SU-DHL-6 (cell line): ENCODE data around the gene CRADD.

Source experiments
- H2AFZ ChIP-seq: fragments of 200-600 bp; sonication (generic); 2 replicates; pipeline ENCODE4 v1.6.1; 2014; ENCODE audit warnings: low read depth, mild to moderate bottlenecking, moderate library complexity, mixed read lengths, antibody characterized with exemption, low read length; ENCODE audit not compliant: severe bottlenecking
- H3F3A ChIP-seq: fragments of 200-600 bp; shearing (Covaris generic); 2 replicates; pipeline ENCODE4 v1.6.0; 2016; ENCODE audit warnings: antibody characterized with exemption, mild to moderate bottlenecking; ENCODE audit not compliant: insufficient read depth
- H3K27ac ChIP-seq: fragments of 200-600 bp; sonication (generic); 2 replicates; pipeline ENCODE4 v1.5.1; 2016; ENCODE audit warnings: low read depth, mild to moderate bottlenecking, low read length, moderate library complexity, mixed read lengths
- H3K27me3 ChIP-seq: fragments of 200-600 bp; sonication (generic), shearing (Covaris generic); 2 replicates; pipeline ENCODE4 v1.6.0; 2014; ENCODE audit warnings: mild to moderate bottlenecking, low read length
- H3K36me3 ChIP-seq: fragments of 200-600 bp; sonication (generic); 2 replicates; pipeline ENCODE4 v1.6.1; 2014; ENCODE audit warnings: mild to moderate bottlenecking, low read length, mixed read lengths
- H3K4me2 ChIP-seq: fragments of 300-600, 200-600 bp; shearing (Covaris generic), sonication (generic); 2 replicates; pipeline ENCODE4 v1.6.0; 2014; ENCODE audit warnings: low read length, low read depth, mild to moderate bottlenecking; ENCODE audit not compliant: poor library complexity, severe bottlenecking
- H3K4me3 ChIP-seq: fragments of 200-600 bp; sonication (generic); 2 replicates; pipeline ENCODE4 v1.5.1; 2014; ENCODE audit warnings: antibody characterized with exemption, low read length, mild to moderate bottlenecking, mixed read lengths; ENCODE audit not compliant: insufficient read depth, poor library complexity, severe bottlenecking
- H3K79me2 ChIP-seq: fragments of 200-600 bp; sonication (generic); 2 replicates; pipeline ENCODE4 v1.6.1; 2014; ENCODE audit warnings: mild to moderate bottlenecking, low read length, moderate library complexity; ENCODE audit not compliant: insufficient read depth
- H3K9ac ChIP-seq: fragments of 200-600 bp; sonication (generic); 2 replicates; pipeline ENCODE4 v1.7.0; 2014; ENCODE audit warnings: mild to moderate bottlenecking, low read length
- H3K9me2 ChIP-seq: fragments of 200-600 bp; sonication (generic); replicated peaks from 2 replicates; pipeline ENCODE4 v1.6.1; 2014; ENCODE audit warnings: low read length; ENCODE audit not compliant: insufficient read depth
- H3K9me3 ChIP-seq: fragments of 200-600 bp; sonication (generic); 2 replicates; pipeline ENCODE4 v1.6.1; 2014; ENCODE audit warnings: low read length, mixed read lengths; ENCODE audit not compliant: insufficient read depth
- H4K20me1 ChIP-seq: fragments of 200-600 bp; sonication (generic); 2 replicates; pipeline ENCODE4 v1.6.1; 2014; ENCODE audit warnings: low read depth, mild to moderate bottlenecking, antibody characterized with exemption, low read length, moderate library complexity, mixed read lengths
- EZH2phosphoT487 ChIP-seq: fragments of 200-600 bp; sonication (generic), shearing (Covaris generic); conservative IDR thresholded peaks from 2 replicates; pipeline ENCODE4 v1.6.1; 2018; ENCODE audit warnings: mild to moderate bottlenecking, antibody characterized with exemption, low read length, moderate library complexity, mixed read lengths
- TF ChIP-seq, protein P1 (sequence below): fragments of 200-600 bp; sonication (generic); IDR thresholded peaks from one replicate; pipeline ENCODE4 v1.5.1; 2017; ENCODE audit warnings: antibody characterized with exemption, mild to moderate bottlenecking, low read length, moderate library complexity; ENCODE audit not compliant: insufficient read depth, poor library complexity, severe bottlenecking

The CRADD gene

DNA sequence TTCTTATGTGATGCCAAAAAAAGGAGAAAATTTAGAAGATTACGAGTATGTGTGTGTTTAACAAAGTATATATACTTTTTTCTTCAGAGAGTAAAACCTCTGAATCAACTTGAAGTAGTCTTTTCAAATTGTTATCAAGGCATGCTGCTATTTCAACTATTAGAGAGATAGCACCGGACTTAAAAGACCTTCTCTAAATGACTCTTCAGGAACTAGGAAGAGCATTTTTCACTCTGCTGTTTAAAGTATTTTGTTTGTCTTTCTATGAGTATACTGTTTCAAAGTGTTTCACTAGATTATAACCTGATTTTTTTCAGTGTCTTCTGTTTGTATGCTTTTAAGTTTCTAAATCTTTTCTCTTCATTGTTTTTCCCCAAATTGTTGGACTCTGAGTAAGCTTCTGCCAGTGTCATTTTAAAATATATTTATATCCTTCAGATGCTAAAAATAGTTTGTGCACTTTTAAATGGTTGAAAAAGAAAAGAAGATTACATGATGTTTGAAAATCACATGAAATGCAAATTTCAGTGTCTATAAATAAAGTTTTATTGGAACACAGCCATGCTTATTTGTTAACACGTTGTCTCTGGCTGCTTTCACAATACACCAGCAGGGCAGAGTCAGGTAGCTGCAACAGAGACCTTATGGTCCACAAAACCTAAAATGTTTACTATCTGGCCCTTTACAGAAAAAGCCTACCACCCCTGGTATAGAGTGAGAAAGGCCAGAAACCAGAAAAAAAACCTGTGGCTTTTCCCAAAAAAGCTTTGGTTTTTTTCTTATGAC is 21.3 kb downstream of the CRADD start:
- no peak overlapping the region for H2AFZ ChIP-seq
- no peak overlapping the region for H3K27ac ChIP-seq
- no peaks in the 10 kb centered on the region for H3F3A ChIP-seq
- no peaks in the 10 kb centered on the region for H4K20me1 ChIP-seq
- H3K79me2 ChIP-seq, result no peaks in the 10 kb centered on the region
- H3K4me2 ChIP-seq, result no peak overlapping the region
- no peaks in the 10 kb centered on the region for H3K27me3 ChIP-seq
- TF ChIP-seq, protein P1, sequence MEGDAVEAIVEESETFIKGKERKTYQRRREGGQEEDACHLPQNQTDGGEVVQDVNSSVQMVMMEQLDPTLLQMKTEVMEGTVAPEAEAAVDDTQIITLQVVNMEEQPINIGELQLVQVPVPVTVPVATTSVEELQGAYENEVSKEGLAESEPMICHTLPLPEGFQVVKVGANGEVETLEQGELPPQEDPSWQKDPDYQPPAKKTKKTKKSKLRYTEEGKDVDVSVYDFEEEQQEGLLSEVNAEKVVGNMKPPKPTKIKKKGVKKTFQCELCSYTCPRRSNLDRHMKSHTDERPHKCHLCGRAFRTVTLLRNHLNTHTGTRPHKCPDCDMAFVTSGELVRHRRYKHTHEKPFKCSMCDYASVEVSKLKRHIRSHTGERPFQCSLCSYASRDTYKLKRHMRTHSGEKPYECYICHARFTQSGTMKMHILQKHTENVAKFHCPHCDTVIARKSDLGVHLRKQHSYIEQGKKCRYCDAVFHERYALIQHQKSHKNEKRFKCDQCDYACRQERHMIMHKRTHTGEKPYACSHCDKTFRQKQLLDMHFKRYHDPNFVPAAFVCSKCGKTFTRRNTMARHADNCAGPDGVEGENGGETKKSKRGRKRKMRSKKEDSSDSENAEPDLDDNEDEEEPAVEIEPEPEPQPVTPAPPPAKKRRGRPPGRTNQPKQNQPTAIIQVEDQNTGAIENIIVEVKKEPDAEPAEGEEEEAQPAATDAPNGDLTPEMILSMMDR, result no peak
- no peak for TF ChIP-seq EZH2phosphoT487
- no peak overlapping the region for H3K9ac ChIP-seq
- H3K36me3 ChIP-seq, result no peaks in the 10 kb centered on the region
- no peak overlapping the region for H3K4me3 ChIP-seq
- H3K9me2 ChIP-seq, result no peaks in the 10 kb centered on the region
- H3K9me3 ChIP-seq, result no peaks in the 10 kb centered on the region

DNA sequence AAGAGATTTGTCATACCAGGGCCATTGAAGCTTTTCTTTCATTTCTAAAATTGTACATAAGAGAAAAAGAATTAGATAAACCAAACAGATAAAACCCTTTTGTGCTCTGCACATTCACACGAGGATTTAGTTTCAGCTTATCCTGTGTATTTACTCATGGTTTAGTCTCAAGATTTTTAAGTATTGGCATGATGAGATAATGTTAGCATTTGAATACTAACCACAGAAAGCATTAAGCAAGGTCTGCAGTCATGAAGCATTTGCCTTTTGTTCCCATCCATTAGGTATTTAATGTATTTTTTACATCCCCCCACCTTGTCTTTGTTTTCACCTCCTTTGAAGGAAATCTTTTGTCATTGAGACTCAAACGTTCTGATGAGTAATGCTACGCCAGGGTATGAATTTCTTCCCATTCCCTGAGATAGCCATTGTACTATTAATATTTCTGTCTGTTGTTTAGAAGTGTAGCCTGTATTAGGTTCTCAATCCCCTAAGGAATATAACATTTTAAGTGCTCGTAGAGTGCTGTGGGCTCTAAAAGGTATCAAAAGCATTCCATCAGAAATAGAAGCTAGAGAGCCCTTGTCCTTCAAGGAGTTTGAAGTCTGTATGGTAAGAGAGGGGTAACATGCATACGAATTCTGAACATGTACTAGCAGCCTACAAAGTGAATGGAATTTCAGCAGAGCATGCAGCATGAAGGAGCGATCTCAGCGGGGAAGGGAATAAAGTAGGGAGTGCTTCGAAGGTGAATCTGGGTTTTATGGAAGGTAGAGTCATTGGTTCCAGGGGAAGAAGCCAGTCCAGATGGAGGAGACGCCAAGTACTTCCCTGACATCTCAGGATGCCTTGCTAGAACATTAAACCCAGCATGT is 22.3 kb downstream of the CRADD start:
- no peak overlapping the region for H3K4me2 ChIP-seq
- H2AFZ ChIP-seq, result no peak overlapping the region
- H3K27ac ChIP-seq, result no peak overlapping the region
- no peaks in the 10 kb centered on the region for H3F3A ChIP-seq
- H3K9ac ChIP-seq, result no peak overlapping the region
- no peaks in the 10 kb centered on the region for H3K9me3 ChIP-seq
- no peaks in the 10 kb centered on the region for H3K9me2 ChIP-seq
- H4K20me1 ChIP-seq, result no peaks in the 10 kb centered on the region
- H3K4me3 ChIP-seq, result no peak overlapping the region
- TF ChIP-seq, protein P1, result no peak
- TF ChIP-seq EZH2phosphoT487, result no peak
- no peaks in the 10 kb centered on the region for H3K36me3 ChIP-seq
- no peaks in the 10 kb centered on the region for H3K27me3 ChIP-seq
- no peaks in the 10 kb centered on the region for H3K79me2 ChIP-seq

DNA sequence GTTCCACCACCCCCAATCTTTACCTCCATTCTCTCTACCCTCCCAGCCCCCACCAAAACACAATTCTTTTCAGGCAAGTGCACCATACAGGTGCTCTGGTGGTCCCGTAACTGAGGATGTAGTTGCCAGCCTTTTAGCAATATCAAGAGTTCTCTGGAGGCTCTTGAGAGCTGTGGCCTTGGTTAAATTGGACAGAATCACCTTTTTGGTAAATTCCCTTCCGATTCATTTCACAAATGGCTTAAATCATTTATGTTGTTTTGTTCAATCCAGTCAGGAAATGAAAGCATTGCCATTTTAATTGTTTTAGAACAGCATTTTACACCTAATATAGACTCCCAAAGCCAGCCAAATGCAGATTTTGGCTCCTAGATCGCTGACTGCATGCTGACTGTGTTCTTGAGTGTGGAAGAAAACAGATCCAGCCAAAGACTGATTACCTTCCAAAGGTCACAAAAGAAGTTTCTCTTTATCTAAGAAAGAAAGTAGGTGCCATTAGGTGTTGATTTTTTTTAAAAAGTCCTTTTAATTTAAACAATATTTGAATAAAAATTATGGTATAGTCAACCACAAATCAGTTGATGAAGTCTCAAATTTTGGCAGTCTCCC is 25.6 kb downstream of the CRADD start:
- Histone ChIP-seq H3F3A (no peaks in the 10 kb centered on the region), H3K79me2 (no peaks in the 10 kb centered on the region), H3K4me2 (no peak overlapping the region), H3K4me3 (no peak overlapping the region), H3K36me3 (no peaks in the 10 kb centered on the region), H2AFZ (no peak overlapping the region), H3K9ac (no peak overlapping the region), H3K9me3 (no peaks in the 10 kb centered on the region), H3K27ac (no peak overlapping the region), H3K27me3 (no peaks in the 10 kb centered on the region), H4K20me1 (no peaks in the 10 kb centered on the region), H3K9me2 (no peaks in the 10 kb centered on the region)
- no peak for TF ChIP-seq EZH2phosphoT487
- TF ChIP-seq, protein P1, result no peak
